IPS-NIHi11 (cell line): ENCODE data around the gene TEAD4.
A peak's percentile ranks its signal among the peaks of the same experiment; 100 is the strongest.

Source experiments
- DNase-seq: peaks from one replicate; pipeline ENCODE4 v3.0.0; 2012; ENCODE audit warnings: mixed read lengths, low spot score

The TEAD4 gene

DNA sequence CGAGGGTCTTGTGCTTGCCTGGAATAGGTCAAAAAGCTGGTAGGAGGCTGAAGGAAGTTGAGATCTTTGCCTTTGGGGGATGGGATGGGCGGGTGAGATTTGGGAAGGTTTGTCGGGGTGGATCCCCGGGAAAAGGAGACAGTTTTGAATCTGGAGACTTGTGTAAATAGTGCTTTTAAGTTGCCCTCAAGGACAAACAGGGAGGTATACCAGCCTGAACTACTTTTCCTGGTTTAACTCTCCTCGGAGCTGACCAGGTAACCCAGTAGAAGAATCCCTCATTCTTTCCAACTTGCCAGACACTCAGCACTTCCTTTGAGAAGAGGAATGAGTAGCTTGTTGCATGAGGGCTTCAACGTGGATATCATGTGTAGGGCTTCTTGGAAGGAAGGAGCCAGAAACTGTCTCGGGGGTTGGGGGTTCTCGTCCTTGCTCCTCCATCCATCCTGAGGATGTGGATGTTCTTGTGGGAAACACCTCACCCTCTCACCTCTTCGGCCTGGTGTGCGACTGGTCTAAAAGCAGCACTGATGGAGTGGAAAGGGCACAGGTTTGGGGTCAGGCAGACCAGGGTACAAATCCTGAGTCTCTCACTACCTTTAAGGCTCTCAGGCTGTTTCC lies 1.9 kb downstream of the TEAD4 start:
- no peak for DNase-seq

- DNase-seq: no peak
These were observed 2.5 kb downstream of the TEAD4 start for GRCh38 chr12:2961705-2962104.

GRCh38 chr12:2963154-2963759 lies 4.1 kb downstream of the TEAD4 start:
- peak; percentile 44 for DNase-seq

- DNase-seq: peak; percentile 74
These were observed 4.6 kb downstream of the TEAD4 start for GRCh38 chr12:2963760-2964292.

DNA sequence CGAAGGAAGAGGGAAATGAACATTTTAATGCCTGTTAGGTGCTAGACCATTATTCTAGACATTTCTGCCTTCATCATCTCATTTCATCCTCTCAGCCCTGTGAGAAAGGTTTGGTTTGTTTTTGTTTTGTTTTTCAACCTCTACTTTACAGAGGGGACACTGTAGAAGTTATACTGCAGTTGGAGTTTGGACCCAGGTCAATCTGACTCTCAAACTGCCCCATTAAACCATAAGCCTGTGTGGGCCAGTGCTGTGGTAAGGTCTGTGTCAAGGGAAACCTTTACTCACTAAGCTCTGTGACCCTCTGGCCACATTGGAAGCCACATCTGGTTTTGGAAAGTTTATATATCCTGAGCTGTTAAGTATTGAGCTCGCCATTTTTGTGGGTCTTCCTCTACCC lies 8.5 kb downstream of the TEAD4 start:
- DNase-seq: no peak

DNA sequence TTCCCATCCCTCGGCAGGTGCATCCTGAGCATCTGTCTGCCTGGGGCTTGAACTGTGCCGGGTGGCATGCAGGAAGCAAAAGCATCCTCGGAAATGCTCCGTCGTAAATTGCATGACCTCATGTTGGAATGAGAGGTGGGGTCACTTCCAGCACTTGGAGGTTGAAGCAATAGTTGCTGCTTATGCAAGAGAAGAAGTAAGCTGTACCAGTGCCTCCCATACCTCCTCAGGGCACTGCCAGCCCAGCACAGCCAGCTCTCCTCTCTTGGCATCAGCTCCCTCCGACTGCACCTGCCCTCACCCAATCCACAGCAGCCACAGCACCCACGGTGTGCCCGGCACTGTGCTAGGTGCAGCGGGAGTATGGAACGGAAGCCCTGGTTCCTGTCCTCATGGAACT lies 11.5 kb downstream of the TEAD4 start:
- no peak for DNase-seq

GRCh38 chr12:2973566-2973965 lies 14.4 kb downstream of the TEAD4 start:
- DNase-seq: no peak

DNA sequence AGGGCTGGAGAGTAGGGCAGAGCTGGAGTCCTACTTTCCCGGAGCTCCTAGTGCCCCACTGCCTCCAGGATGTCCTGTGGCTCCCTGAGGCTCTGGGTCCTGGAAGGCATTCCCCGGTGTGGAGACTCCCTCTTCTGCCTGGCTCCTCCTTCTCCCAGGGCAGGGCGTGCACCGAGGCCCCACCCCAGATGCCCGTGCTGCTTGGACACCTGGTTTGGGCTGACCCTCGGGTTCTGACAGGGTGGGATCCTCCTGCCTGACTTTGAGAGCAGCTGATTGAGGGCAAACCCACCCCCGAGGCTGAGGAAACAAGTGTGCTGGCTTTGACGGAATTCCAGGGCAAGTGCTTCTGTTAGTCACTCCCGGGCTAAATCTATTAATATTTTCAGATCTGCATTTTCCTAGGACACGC lies 15.4 kb downstream of the TEAD4 start:
- DNase-seq: peak; percentile 51

DNA sequence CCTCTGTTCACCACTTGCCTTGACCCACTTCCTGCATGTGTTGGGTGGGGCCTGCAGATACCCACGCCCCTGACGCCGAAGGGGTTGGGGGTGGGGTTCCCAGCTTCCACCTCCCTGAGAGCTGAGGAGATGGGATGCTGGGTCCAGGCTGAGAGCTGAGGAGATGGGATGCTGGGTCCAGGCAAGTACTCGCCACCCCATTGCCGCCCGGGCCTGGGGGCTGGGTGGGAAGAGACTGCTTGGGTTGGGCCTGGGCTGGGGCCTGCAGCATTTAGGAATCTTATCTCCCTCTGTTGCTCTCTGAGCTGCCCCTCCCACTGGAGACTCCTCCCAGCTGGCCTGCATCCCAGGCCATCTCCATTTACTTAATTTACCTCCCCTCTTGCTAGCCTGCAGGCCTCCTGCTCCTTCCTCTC lies 17.4 kb downstream of the TEAD4 start:
- DNase-seq: peak; percentile 54

- no peak for DNase-seq
These were observed 18.6 kb downstream of the TEAD4 start for GRCh38 chr12:2977776-2978175.

- no peak for DNase-seq
These were observed 20.6 kb downstream of the TEAD4 start for GRCh38 chr12:2979806-2980205.

GRCh38 chr12:2980630-2981029 lies 21.4 kb downstream of the TEAD4 start:
- no peak for DNase-seq

DNA sequence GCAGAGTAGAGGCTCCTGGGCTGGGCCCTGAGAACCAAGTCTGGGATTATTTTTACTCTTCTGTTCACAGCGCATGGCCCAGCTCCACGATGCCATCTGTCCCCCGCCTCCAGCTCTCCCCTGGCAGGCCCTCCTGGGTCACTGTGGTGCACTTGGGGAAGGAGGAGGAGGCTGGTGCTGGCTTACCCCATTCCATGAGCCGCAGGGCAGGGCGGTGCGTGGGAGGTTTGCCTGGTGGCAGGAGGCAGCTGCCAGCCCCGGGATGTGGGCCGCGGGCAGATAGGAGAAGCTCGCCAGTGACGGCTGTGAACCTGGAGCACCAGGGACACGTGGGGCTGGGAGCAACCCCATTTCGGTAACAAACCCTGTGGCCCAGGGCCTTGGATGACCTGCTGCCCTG lies 23.2 kb downstream of the TEAD4 start:
- DNase-seq: no peak

- DNase-seq: no peak
These were observed 25.1 kb downstream of the TEAD4 start for GRCh38 chr12:2984249-2984648.

DNA sequence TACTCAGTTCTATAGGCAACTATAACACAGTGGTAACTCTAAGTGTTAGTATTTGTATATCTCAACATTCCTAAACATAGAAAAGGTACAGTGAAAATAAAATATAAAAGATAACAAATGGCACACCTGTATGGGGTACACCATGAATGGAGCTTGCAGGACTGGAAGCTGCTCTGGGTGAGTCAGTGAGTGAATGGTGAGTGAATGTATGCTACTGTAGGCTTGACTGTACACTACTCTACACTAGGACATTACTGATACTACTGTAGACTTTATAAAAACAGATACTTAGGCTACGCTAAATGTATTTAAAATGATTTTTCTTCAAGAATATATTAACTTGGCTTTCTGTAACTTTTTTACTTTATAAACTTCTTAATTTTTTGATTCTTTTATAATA lies 25.5 kb downstream of the TEAD4 start:
- no peak for DNase-seq

- DNase-seq: no peak
These were observed 27.7 kb downstream of the TEAD4 start for GRCh38 chr12:2986876-2987275.

DNA sequence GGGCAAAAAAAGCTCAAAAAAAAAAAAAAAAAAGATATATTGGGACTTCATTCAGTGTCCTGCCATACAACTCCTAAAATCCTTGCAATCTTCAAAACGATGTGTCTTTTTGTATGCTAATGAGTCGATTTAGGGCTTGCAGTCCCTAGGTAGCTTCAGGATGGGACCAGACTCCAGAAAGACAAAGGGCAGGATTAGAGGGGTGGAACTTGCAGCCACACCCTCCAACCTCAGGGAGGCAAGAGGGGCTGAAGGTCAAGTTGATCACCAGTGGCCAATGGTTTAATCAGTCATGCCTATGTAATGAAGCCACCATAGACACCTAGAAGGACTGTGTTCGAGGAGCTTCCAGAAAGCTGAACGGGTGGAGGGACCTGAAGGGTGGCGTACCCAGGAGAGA lies 29.3 kb downstream of the TEAD4 start:
- no peak for DNase-seq

DNA sequence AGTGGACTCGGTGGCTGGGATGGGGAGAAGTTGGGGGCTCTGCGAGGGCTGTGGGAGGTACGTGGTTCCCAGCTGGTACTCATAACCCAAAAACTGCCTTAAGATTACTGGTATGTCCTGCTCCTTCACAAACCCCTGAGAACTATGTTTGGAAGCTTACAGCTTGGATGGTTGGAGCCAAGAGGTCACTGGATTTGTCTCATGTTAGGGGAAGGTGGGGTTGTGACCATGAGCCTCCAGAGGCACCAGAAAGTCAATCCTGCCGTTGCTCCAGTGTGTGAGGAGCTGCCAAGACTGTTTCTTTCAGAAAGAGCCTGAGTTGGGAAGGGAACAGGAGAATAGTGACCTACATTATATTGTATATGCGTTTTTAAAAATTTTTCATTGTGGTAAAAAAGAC lies 33.5 kb downstream of the TEAD4 start:
- no peak for DNase-seq

DNA sequence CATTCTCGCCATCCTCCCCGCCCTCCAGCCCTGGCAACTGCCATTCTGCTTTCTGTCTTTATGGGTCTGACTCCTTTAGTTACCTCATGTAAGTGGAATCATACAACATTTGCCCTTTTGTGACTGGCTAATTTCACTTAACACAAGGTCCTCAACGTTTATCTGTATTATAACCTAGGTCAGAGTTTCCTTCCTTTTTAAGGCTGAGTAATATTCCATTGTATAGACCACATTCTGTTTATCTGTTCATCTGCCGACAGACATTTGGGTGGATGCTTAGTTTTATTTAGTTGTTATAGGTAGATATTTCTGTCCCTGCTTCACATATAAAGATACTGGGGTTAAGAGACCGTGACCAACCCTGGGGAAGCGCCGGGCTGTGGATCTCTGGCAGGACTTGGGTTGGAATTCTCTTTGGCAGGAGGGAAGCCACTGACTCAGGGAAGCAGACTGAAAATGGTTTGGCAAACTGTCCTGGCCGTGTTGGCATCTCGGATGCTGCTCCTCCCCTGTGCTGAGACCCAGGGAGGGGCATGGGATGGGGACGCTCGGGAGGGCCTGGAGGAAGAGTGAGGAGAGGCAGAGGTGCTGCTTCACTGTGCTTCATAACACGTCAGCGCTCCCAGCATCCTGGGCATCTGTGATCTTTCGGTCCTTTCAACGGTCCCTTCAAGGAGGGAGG lies 38.9 kb downstream of the TEAD4 start:
- no peak for DNase-seq

DNA sequence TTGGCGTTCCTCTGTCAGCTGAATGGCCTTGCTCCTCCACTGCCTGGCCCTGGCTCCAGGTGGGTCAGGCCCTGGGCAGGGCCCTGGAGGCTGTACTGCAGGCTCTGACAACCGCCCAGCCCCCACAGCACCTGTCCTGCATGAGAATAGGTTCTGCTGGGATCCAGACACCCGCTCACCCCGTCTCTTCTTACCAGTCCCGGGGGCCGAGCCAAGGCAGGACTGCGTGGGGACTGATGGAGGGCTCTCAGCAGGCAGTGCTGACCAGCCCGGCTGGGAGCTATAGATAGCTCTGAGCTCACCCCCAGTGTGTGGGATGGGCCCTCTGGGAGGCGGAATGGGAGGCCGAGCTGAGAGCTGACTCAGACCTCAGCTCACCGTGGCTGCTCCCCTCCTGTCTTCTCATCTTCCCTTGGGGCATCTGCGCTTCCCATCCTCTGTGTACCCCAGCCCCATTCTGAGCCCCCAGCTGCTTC lies 39.6 kb downstream of the TEAD4 start:
- peak; percentile 75 for DNase-seq

- DNase-seq: peak; percentile 69
These were observed 40.2 kb downstream of the TEAD4 start for GRCh38 chr12:2999265-2999841.

DNA sequence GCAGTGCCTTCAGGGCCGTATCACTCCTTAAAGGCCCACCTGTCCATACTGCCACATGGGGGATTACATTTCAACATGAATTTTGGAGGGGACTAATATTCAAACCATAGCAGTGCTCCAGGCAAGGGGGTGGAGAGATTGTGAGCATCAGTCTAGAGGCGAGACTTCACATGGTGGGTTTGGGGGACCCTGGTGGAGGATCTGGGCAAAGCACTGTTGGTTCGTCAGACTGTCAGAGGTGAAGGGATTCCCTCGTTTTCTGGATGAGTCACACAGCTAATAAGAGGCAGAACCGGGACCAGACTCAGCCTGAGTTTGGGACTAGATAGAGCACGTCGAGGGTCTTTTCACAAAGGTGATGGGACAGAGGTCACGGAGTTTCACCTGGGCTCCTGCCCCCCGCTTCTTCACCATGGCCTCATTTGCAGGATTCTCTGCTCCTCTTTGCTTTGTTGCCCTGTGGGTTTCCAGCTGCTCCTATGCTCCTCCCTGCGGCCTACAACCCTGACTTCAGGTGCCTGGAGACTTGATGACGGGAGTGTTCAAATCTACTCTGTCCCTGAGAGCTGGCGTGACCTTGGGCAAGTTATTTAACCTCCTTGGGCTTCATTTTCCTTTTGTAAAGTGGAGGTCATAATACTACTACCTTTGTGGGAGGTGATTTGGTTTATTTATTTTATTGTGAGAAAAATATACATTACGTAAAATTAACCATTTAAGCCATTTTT lies 41.5 kb downstream of the TEAD4 start:
- no peak for DNase-seq
